A549 (cell line): ENCODE measurements around the gene PIK3R1.

Source experiments
- ATOH8 ChIP-seq: fragments of 250-450 bp; sonication (Bioruptor Pico); IDR thresholded peaks from 2 replicates; pipeline ENCODE4 v1.5.0; 2020; ENCODE audit warnings: low read depth, mild to moderate bottlenecking, moderate library complexity
- BHLHE40 ChIP-seq: IDR thresholded peaks from 2 replicates; pipeline ENCODE4 v1.6.1; 2012; ENCODE audit warnings: low read depth, low read length, inconsistent platforms
- CEBPB ChIP-seq, 2 experiments: fragments of >200 bp in 1 of 2; sonication (Bioruptor Twin) in 1 of 2; formaldehyde crosslinking in 1 of 2; IDR thresholded peaks; 2 replicates each; pipeline ENCODE4 v1.6.1; 2012 to 2016
- CTCF ChIP-seq: fragments of >200 bp; sonication (Bioruptor Twin); formaldehyde crosslinking; IDR thresholded peaks from 3 replicates; pipeline ENCODE4 v1.5.1; 2016
- EP300 ChIP-seq, 2 experiments: fragments of >200 bp; sonication (Bioruptor Twin); formaldehyde crosslinking; IDR thresholded peaks; 2 replicates in 1 of 2; 3 replicates in 1 of 2; pipeline ENCODE4 v1.6.1; 2016 to 2017
- ESRRA ChIP-seq: fragments of 150-350 bp; IDR thresholded peaks from 2 replicates; pipeline ENCODE4 v1.6.1; 2014; ENCODE audit warnings: mild to moderate bottlenecking, low read length, borderline replicate concordance
- FOSL2 ChIP-seq, 2 experiments: fragments of 450-650 bp in 1 of 2; fragments of >200 bp in 1 of 2; sonication (Bioruptor Twin) in 1 of 2; formaldehyde crosslinking; IDR thresholded peaks; 2 replicates each; pipeline versions ENCODE4 v1.5.0 to v1.6.1; 2016 to 2020; ENCODE audit warnings: mild to moderate bottlenecking in 1 of 2, moderate library complexity in 1 of 2
- HDAC2 ChIP-seq: fragments of 200-600 bp; sonication (generic); IDR thresholded peaks from 2 replicates; pipeline ENCODE4 v1.6.1; 2016
- JUN ChIP-seq, 2 experiments: fragments of >200 bp; sonication (Bioruptor Twin); formaldehyde crosslinking; IDR thresholded peaks; 2 replicates in 1 of 2; 3 replicates in 1 of 2; pipeline ENCODE4 v1.6.1; 2016 to 2017
- KDM5A ChIP-seq: fragments of 200-600 bp; sonication (generic); IDR thresholded peaks from 2 replicates; pipeline ENCODE4 v1.6.1; 2016; ENCODE audit warnings: antibody characterized with exemption, mild to moderate bottlenecking
- POLR2A ChIP-seq: IDR thresholded peaks from 2 replicates; pipeline ENCODE4 v1.6.1; 2012; ENCODE audit warnings: mild to moderate bottlenecking, low read length
- RFX5 ChIP-seq: fragments of 450-650 bp; IDR thresholded peaks from 2 replicates; pipeline ENCODE4 v1.7.1; 2014; ENCODE audit warnings: antibody characterized with exemption, mild to moderate bottlenecking, moderate library complexity
- SREBF2 ChIP-seq: fragments of 450-650 bp; IDR thresholded peaks from 2 replicates; pipeline ENCODE4 v1.6.1; 2014; ENCODE audit warnings: mild to moderate bottlenecking, moderate library complexity
- TF ChIP-seq, protein P1 (sequence below): fragments of 200-600 bp; sonication (generic); IDR thresholded peaks from 2 replicates; pipeline ENCODE4 v1.6.1; 2016; ENCODE audit warnings: antibody characterized with exemption, mild to moderate bottlenecking, moderate library complexity

GRCh38 chr5:68232277-68232676 lies 16.7 kb downstream of the PIK3R1 start:
- TF ChIP-seq CTCF = no peak
- TF ChIP-seq RFX5 = no peak
- TF ChIP-seq EP300 (IDR thresholded peaks at IDR 0.05) = no peak
- TF ChIP-seq POLR2A = no peak
- TF ChIP-seq JUN (IDR thresholded peaks at IDR 0.05) = no peak
- TF ChIP-seq BHLHE40 = no peak
- TF ChIP-seq FOSL2 (IDR thresholded peaks at IDR 0.05) = no peak
- no peak for TF ChIP-seq FOSL2 (CRISPR knock-in tag; IDR thresholded peaks at IDR 0.05)
- TF ChIP-seq CEBPB (IDR thresholded peaks at IDR 0.05) = no peak
- TF ChIP-seq, protein P1, sequence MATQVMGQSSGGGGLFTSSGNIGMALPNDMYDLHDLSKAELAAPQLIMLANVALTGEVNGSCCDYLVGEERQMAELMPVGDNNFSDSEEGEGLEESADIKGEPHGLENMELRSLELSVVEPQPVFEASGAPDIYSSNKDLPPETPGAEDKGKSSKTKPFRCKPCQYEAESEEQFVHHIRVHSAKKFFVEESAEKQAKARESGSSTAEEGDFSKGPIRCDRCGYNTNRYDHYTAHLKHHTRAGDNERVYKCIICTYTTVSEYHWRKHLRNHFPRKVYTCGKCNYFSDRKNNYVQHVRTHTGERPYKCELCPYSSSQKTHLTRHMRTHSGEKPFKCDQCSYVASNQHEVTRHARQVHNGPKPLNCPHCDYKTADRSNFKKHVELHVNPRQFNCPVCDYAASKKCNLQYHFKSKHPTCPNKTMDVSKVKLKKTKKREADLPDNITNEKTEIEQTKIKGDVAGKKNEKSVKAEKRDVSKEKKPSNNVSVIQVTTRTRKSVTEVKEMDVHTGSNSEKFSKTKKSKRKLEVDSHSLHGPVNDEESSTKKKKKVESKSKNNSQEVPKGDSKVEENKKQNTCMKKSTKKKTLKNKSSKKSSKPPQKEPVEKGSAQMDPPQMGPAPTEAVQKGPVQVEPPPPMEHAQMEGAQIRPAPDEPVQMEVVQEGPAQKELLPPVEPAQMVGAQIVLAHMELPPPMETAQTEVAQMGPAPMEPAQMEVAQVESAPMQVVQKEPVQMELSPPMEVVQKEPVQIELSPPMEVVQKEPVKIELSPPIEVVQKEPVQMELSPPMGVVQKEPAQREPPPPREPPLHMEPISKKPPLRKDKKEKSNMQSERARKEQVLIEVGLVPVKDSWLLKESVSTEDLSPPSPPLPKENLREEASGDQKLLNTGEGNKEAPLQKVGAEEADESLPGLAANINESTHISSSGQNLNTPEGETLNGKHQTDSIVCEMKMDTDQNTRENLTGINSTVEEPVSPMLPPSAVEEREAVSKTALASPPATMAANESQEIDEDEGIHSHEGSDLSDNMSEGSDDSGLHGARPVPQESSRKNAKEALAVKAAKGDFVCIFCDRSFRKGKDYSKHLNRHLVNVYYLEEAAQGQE = no peak
- TF ChIP-seq SREBF2 = no peak
- no peak for TF ChIP-seq ESRRA
- no peak for TF ChIP-seq HDAC2
- no peak for TF ChIP-seq KDM5A
- TF ChIP-seq ATOH8 = no peak
